Measurements from ENCODE around the gene HEG1.

The HEG1 gene

GRCh38 chr3:125037498-125038150, 18.2 kb downstream of the HEG1 start:
- Histone ChIP-seq H3K4me1 (ENCODE audit: low read depth, poor library complexity, severe bottlenecking) (peaks cover 7% of the 10 kb centered on the region), H3K27me3 (ENCODE audit: insufficient read depth, low read depth) (no peaks in the 10 kb centered on the region), H2AFZ (ENCODE audit: low read depth) (no peak overlapping the region), H3K79me2 (ENCODE audit: insufficient read depth, low read depth) (no peaks in the 10 kb centered on the region), H3K27ac (no peak overlapping the region), H3K9ac (no peak overlapping the region), H3K4me2 (no peak overlapping the region), H3K36me3 (ENCODE audit: insufficient read depth) (no peaks in the 10 kb centered on the region), H3K4me3 (IDR thresholded peaks at IDR 0.05; ENCODE audit: insufficient read depth, low read depth, low read length) (no peak overlapping the region), H4K20me1 (ENCODE audit: insufficient read depth) (no peaks in the 10 kb centered on the region)
- TF ChIP-seq CTCF (conservative IDR thresholded peaks at IDR 0.05; ENCODE audit: low read depth, low read length), result no peak

- Histone ChIP-seq H3K4me1 (ENCODE audit: low read depth, poor library complexity, severe bottlenecking) (peaks cover 7% of the 10 kb centered on the region), H2AFZ (ENCODE audit: low read depth) (no peak overlapping the region), H3K27me3 (ENCODE audit: insufficient read depth, low read depth) (no peaks in the 10 kb centered on the region), H3K4me2 (no peak overlapping the region), H4K20me1 (ENCODE audit: insufficient read depth) (no peaks in the 10 kb centered on the region), H3K4me3 (IDR thresholded peaks at IDR 0.05; ENCODE audit: insufficient read depth, low read depth, low read length) (no peak overlapping the region), H3K27ac (no peak overlapping the region), H3K9ac (no peak overlapping the region), H3K79me2 (ENCODE audit: insufficient read depth, low read depth) (no peaks in the 10 kb centered on the region), H3K36me3 (ENCODE audit: insufficient read depth) (no peaks in the 10 kb centered on the region)
- no peak for TF ChIP-seq CTCF (conservative IDR thresholded peaks at IDR 0.05; ENCODE audit: low read depth, low read length)
Observed at GRCh38 chr3:125035217-125035616, 20.6 kb downstream of the HEG1 start.

- no peaks in the 10 kb centered on the region for H3K27me3 ChIP-seq (ENCODE audit: insufficient read depth, low read depth)
- H2AFZ ChIP-seq (ENCODE audit: low read depth), result no peak overlapping the region
- H3K27ac ChIP-seq, result no peak overlapping the region
- peaks cover 16% of the 10 kb centered on the region for H3K4me1 ChIP-seq (ENCODE audit: low read depth, poor library complexity, severe bottlenecking)
- no peaks in the 10 kb centered on the region for H3K79me2 ChIP-seq (ENCODE audit: insufficient read depth, low read depth)
- H3K9ac ChIP-seq, result no peak overlapping the region
- H3K36me3 ChIP-seq (ENCODE audit: insufficient read depth), result no peaks in the 10 kb centered on the region
- H3K4me3 ChIP-seq (IDR thresholded peaks at IDR 0.05; ENCODE audit: insufficient read depth, low read depth, low read length), result no peak overlapping the region
- no peaks in the 10 kb centered on the region for H4K20me1 ChIP-seq (ENCODE audit: insufficient read depth)
- H3K4me2 ChIP-seq, result no peak overlapping the region
- no peak for TF ChIP-seq CTCF (conservative IDR thresholded peaks at IDR 0.05; ENCODE audit: low read depth, low read length)
Observed at GRCh38 chr3:125033616-125034015, 22.2 kb downstream of the HEG1 start.

- H3K36me3 ChIP-seq (ENCODE audit: insufficient read depth), result no peaks in the 10 kb centered on the region
- H3K4me2 ChIP-seq, result no peak overlapping the region
Observed at GRCh38 chr3:125033135-125033534, 22.7 kb downstream of the HEG1 start.

More at GRCh38 chr3:125033135-125033534, 22.7 kb downstream of the HEG1 start:
- Histone ChIP-seq H3K9ac (no peak overlapping the region), H3K4me3 (IDR thresholded peaks at IDR 0.05; ENCODE audit: insufficient read depth, low read depth, low read length) (no peak overlapping the region), H3K27me3 (ENCODE audit: insufficient read depth, low read depth) (no peaks in the 10 kb centered on the region), H3K4me1 (ENCODE audit: low read depth, poor library complexity, severe bottlenecking) (peaks cover 21% of the 10 kb centered on the region), H2AFZ (ENCODE audit: low read depth) (no peak overlapping the region), H3K27ac (no peak overlapping the region), H3K79me2 (ENCODE audit: insufficient read depth, low read depth) (no peaks in the 10 kb centered on the region), H4K20me1 (ENCODE audit: insufficient read depth) (no peaks in the 10 kb centered on the region)
- no peak for TF ChIP-seq CTCF (conservative IDR thresholded peaks at IDR 0.05; ENCODE audit: low read depth, low read length)

Measured in KMS-11 (cell line).